Thyroid gland (tissue), 4 donors: ENCODE data around the gene LTBR.

Source experiments
- POLR2A ChIP-seq, 2 donors: fragments of 450-650 bp; IDR thresholded peaks; one replicate each; pipeline ENCODE4 v1.6.1; 2017; ENCODE audit warnings: antibody characterized with exemption in 2 of 2, mild to moderate bottlenecking in 2 of 2, moderate library complexity in 1 of 2
- TF ChIP-seq, protein P1 (sequence below), 6 experiments: fragments of 200-600 bp in 3 of 6; fragments of 450-650 bp in 3 of 6; sonication (generic) in 3 of 6; IDR thresholded peaks; one replicate each; pipeline ENCODE4 v1.5.1; 2016 to 2019; ENCODE audit warnings: antibody characterized with exemption in 6 of 6, mild to moderate bottlenecking in 2 of 6, inconsistent platforms in 1 of 6, moderate library complexity in 1 of 6

DNA sequence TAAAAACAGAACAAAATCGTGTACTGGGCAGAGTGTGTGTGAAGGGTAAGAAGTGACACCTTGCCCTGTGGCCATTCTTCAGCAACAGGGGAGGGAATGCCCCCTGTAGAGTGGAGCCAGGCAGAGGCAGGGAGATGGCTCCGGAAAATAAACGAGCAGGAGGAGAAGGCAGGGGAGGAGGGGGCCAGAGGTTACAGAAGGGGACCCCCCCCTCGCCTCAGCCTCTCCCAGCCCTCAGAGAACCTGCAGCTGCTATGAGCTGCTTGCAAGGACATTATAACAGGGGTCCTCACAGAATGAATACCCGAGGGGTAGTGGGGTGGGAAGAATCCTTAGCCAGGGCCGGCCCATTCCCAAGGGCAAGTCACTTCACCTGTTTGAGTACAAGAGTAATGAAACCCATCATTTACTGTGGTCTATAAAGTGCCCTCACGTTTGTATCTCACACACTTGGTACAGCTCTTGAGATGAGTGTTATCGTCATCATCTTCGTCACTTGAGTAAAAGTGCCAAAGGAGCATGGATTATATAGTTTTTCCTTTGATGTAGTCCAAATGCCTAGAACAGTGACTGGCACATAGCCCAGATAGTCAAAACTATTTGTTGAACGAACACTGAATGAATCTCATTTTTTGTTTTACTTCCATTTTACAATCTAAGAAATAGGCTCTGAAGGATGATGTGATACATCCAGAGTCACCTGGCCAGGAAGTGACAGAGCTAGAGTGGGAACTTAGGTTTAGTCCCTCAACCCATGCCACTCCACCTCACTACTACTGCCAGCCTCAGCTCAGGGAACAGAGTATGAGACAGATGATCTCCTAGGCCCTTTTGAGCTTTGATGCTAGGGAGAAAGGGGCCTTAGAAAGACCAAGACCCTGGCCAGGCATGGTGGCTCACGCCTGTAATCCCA, 23.1 kb upstream of the LTBR start:
- TF ChIP-seq, protein P1, sequence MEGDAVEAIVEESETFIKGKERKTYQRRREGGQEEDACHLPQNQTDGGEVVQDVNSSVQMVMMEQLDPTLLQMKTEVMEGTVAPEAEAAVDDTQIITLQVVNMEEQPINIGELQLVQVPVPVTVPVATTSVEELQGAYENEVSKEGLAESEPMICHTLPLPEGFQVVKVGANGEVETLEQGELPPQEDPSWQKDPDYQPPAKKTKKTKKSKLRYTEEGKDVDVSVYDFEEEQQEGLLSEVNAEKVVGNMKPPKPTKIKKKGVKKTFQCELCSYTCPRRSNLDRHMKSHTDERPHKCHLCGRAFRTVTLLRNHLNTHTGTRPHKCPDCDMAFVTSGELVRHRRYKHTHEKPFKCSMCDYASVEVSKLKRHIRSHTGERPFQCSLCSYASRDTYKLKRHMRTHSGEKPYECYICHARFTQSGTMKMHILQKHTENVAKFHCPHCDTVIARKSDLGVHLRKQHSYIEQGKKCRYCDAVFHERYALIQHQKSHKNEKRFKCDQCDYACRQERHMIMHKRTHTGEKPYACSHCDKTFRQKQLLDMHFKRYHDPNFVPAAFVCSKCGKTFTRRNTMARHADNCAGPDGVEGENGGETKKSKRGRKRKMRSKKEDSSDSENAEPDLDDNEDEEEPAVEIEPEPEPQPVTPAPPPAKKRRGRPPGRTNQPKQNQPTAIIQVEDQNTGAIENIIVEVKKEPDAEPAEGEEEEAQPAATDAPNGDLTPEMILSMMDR (IDR thresholded peaks at IDR 0.05), result no peak
- TF ChIP-seq POLR2A (IDR thresholded peaks at IDR 0.05), result no peak
